ENCODE data around the gene MFAP4.

DNA sequence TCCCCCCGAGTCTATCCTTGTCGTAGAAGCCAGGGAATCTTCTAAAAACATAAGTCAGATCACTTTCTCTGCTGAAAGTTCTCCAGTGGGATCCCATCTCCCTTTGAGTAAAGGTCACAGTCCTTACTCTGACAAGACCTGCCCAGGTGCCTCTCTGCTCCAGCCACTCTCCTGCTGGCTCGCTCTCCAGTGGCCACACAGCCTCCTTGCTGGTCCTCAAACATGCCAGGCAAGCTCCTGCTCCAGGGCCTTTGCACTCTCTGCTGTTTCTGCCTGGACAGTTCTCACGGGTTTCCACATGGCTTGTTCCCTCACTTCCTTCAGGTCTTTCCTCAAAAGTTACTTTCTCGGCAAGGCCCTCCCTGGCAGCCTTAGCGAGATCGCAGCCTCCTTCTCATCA, 27.8 kb downstream of the MFAP4 start:
- TF ChIP-seq RAD21 (IDR thresholded peaks at IDR 0.05; ENCODE audit: low read depth) (no peak), EGR1 (IDR thresholded peaks at IDR 0.05) (no peak)
- TF ChIP-seq, protein P1, sequence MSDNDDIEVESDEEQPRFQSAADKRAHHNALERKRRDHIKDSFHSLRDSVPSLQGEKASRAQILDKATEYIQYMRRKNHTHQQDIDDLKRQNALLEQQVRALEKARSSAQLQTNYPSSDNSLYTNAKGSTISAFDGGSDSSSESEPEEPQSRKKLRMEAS (IDR thresholded peaks at IDR 0.05): no peak
